Measurements from ENCODE around the gene RGPD5.
"Not testable (repeated sequence)": the region's sequence is repeated elsewhere in the genome, so short reads cannot be mapped to it uniquely, and the experiment has no call there.

The RGPD5 gene

GRCh38 chr2:109792659-109793058, 1.4 kb upstream of the RGPD5 start:
- H3K4me3 ChIP-seq; H3K27ac ChIP-seq; H3K9me3 ChIP-seq (ENCODE audit: low read depth, low read length); H3K9ac ChIP-seq (ENCODE audit: insufficient read length); DNase-seq (ENCODE audit: low read depth, low spot score); H3K36me3 ChIP-seq (ENCODE audit: insufficient read depth, low read length): not testable (repeated sequence)

- DNase-seq (ENCODE audit: low read depth, low spot score); H3K9me3 ChIP-seq (ENCODE audit: low read depth, low read length); H3K27ac ChIP-seq; H3K36me3 ChIP-seq (ENCODE audit: insufficient read depth, low read length); H3K4me3 ChIP-seq; H3K9ac ChIP-seq (ENCODE audit: insufficient read length): not testable (repeated sequence)
Measured at GRCh38 chr2:109871129-109871751, 77.1 kb downstream of the RGPD5 start.

GRCh38 chr2:109876625-109877024, 82.5 kb downstream of the RGPD5 start:
- not testable (repeated sequence) for H3K9ac ChIP-seq (ENCODE audit: insufficient read length); H3K27ac ChIP-seq; DNase-seq (ENCODE audit: low read depth, low spot score); H3K4me3 ChIP-seq; H3K36me3 ChIP-seq (ENCODE audit: insufficient read depth, low read length); H3K9me3 ChIP-seq (ENCODE audit: low read depth, low read length)

GRCh38 chr2:109882112-109882511, 88.0 kb downstream of the RGPD5 start:
- not testable (repeated sequence) for H3K36me3 ChIP-seq (ENCODE audit: insufficient read depth, low read length); H3K4me3 ChIP-seq; H3K9me3 ChIP-seq (ENCODE audit: low read depth, low read length); H3K27ac ChIP-seq; H3K9ac ChIP-seq (ENCODE audit: insufficient read length); DNase-seq (ENCODE audit: low read depth, low spot score)

- not testable (repeated sequence) for H3K9ac ChIP-seq (ENCODE audit: insufficient read length); DNase-seq (ENCODE audit: low read depth, low spot score); H3K4me3 ChIP-seq; H3K36me3 ChIP-seq (ENCODE audit: insufficient read depth, low read length); H3K9me3 ChIP-seq (ENCODE audit: low read depth, low read length); H3K27ac ChIP-seq
Measured at GRCh38 chr2:109888414-109888813, 94.3 kb downstream of the RGPD5 start.

GRCh38 chr2:109889909-109890308, 95.8 kb downstream of the RGPD5 start:
- H3K36me3 ChIP-seq (ENCODE audit: insufficient read depth, low read length); H3K9ac ChIP-seq (ENCODE audit: insufficient read length); H3K9me3 ChIP-seq (ENCODE audit: low read depth, low read length); H3K27ac ChIP-seq; H3K4me3 ChIP-seq; DNase-seq (ENCODE audit: low read depth, low spot score): not testable (repeated sequence)

- DNase-seq (ENCODE audit: low read depth, low spot score); H3K9ac ChIP-seq (ENCODE audit: insufficient read length); H3K36me3 ChIP-seq (ENCODE audit: insufficient read depth, low read length): not testable (repeated sequence)
Measured at GRCh38 chr2:109891024-109891423, 96.9 kb downstream of the RGPD5 start.

GRCh38 chr2:109893736-109894135, 99.6 kb downstream of the RGPD5 start:
- H3K9ac ChIP-seq (ENCODE audit: insufficient read length); H3K36me3 ChIP-seq (ENCODE audit: insufficient read depth, low read length); H3K27ac ChIP-seq; H3K9me3 ChIP-seq (ENCODE audit: low read depth, low read length); H3K4me3 ChIP-seq; DNase-seq (ENCODE audit: low read depth, low spot score): not testable (repeated sequence)

More at GRCh38 chr2:109891024-109891423, 96.9 kb downstream of the RGPD5 start:
- H3K9me3 ChIP-seq (ENCODE audit: low read depth, low read length); H3K27ac ChIP-seq; H3K4me3 ChIP-seq: not testable (repeated sequence)

GRCh38 chr2:109894141-109894540, 100.0 kb downstream of the RGPD5 start:
- not testable (repeated sequence) for H3K4me3 ChIP-seq; H3K9me3 ChIP-seq (ENCODE audit: low read depth, low read length); H3K27ac ChIP-seq; H3K9ac ChIP-seq (ENCODE audit: insufficient read length); DNase-seq (ENCODE audit: low read depth, low spot score); H3K36me3 ChIP-seq (ENCODE audit: insufficient read depth, low read length)

- not testable (repeated sequence) for DNase-seq (ENCODE audit: low read depth, low spot score); H3K4me3 ChIP-seq; H3K36me3 ChIP-seq (ENCODE audit: insufficient read depth, low read length); H3K9me3 ChIP-seq (ENCODE audit: low read depth, low read length); H3K9ac ChIP-seq (ENCODE audit: insufficient read length); H3K27ac ChIP-seq
Measured at GRCh38 chr2:109895090-109895869, 101.2 kb downstream of the RGPD5 start.

- not testable (repeated sequence) for H3K9ac ChIP-seq (ENCODE audit: insufficient read length); H3K9me3 ChIP-seq (ENCODE audit: low read depth, low read length); H3K27ac ChIP-seq; H3K4me3 ChIP-seq; DNase-seq (ENCODE audit: low read depth, low spot score); H3K36me3 ChIP-seq (ENCODE audit: insufficient read depth, low read length)
Measured at GRCh38 chr2:109896212-109896611, 102.1 kb downstream of the RGPD5 start.

GRCh38 chr2:109897769-109898461, 103.8 kb downstream of the RGPD5 start:
- H3K9ac ChIP-seq (ENCODE audit: insufficient read length): not testable (repeated sequence)

GRCh38 chr2:109898462-109899336, 104.6 kb downstream of the RGPD5 start, which contains the start of gene LIMS3:
LIMS3 (plus strand) TSS chr2:109898688; CDS start chr2:109898729, 41 bp downstream.
- not testable (repeated sequence) for H3K4me3 ChIP-seq; H3K9ac ChIP-seq (ENCODE audit: insufficient read length); DNase-seq (ENCODE audit: low read depth, low spot score); H3K9me3 ChIP-seq (ENCODE audit: low read depth, low read length); H3K36me3 ChIP-seq (ENCODE audit: insufficient read depth, low read length); H3K27ac ChIP-seq

More at GRCh38 chr2:109897769-109898461, 103.8 kb downstream of the RGPD5 start:
- DNase-seq (ENCODE audit: low read depth, low spot score); H3K4me3 ChIP-seq; H3K36me3 ChIP-seq (ENCODE audit: insufficient read depth, low read length); H3K9me3 ChIP-seq (ENCODE audit: low read depth, low read length); H3K27ac ChIP-seq: not testable (repeated sequence)

- H3K27ac ChIP-seq; H3K4me3 ChIP-seq; DNase-seq (ENCODE audit: low read depth, low spot score); H3K9me3 ChIP-seq (ENCODE audit: low read depth, low read length); H3K9ac ChIP-seq (ENCODE audit: insufficient read length); H3K36me3 ChIP-seq (ENCODE audit: insufficient read depth, low read length): not testable (repeated sequence)
Measured at GRCh38 chr2:109905796-109906195, 111.7 kb downstream of the RGPD5 start.
